Breast epithelium (tissue), 3 donors: ENCODE results near the gene OTOF.

Experiments used
- CTCF ChIP-seq, 3 donors: fragments of 450-650 bp; IDR thresholded peaks; one replicate each; pipeline ENCODE4 v1.5.1; 2016 to 2017; ENCODE audit warnings: antibody characterized with exemption in 3 of 3, mild to moderate bottlenecking in 3 of 3, moderate library complexity in 3 of 3
- POLR2A ChIP-seq: fragments of 450-650 bp; IDR thresholded peaks from one replicate; pipeline ENCODE4 v1.6.1; 2016; ENCODE audit warnings: antibody characterized with exemption, mild to moderate bottlenecking, moderate library complexity

DNA sequence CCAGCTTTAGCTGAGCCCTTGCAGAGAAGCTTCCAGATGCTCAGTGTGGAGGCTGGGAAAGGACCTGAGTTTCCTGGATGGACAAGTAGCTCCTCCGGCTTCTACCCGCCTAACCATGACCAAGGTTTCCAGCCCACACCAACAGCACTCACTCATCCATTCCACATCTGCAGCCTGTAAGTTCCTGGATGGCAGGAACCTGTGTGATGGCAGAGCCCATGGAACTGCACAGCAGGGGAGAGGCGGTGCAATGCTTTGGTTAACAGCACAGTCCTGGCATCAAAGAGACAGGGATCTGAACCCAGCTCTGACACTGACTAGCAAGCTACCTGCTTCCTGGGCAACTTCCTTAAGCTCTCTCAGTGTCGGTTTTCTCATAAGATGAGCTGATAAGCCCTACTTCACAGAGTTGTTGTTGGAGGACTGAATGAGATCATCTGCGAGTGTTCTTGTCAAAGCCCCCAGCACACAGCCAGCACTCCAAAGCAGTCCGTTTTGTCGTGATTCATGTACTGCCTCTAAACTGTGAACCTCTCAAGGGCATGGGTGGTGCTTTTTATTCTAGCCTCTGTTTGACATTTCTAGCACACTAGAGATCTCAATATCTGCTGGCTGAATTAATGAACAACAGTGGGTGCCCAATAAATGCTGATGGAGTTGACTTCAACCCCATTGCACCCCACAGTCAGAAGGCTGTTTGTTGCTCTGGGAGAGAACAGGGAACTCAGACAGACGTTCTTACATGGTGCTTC, 41.6 kb upstream of the OTOF start:
- no peak for TF ChIP-seq CTCF (IDR thresholded peaks at IDR 0.05)
- TF ChIP-seq POLR2A: no peak
